PC-3 (cell line): ENCODE results near the gene GSPT1.

Experiments used
- CTCF ChIP-seq: fragments of 300-600 bp; sonication (generic); conservative IDR thresholded peaks from 2 replicates; pipeline ENCODE4 v1.5.1; 2017; ENCODE audit warnings: antibody characterized with exemption, low read depth, mild to moderate bottlenecking, low read length
- EZH2 ChIP-seq: fragments of 300-600 bp; sonication (generic); IDR thresholded peaks from one replicate; pipeline ENCODE4 v1.6.1; 2017; ENCODE audit warnings: antibody characterized with exemption, mild to moderate bottlenecking, low read length; ENCODE audit not compliant: unreplicated experiment
- EZH2phosphoT487 ChIP-seq: fragments of 300-600 bp; sonication (generic); IDR thresholded peaks from 2 replicates; pipeline ENCODE4 v1.6.1; 2018; ENCODE audit warnings: mild to moderate bottlenecking, antibody characterized with exemption, low read length, borderline replicate concordance

GRCh38 chr16:11901091-11901490 lies 14.7 kb downstream of the GSPT1 start:
- no peak for TF ChIP-seq CTCF
- no peak for TF ChIP-seq EZH2phosphoT487
- no peak for TF ChIP-seq EZH2
